ENCODE data around the gene GNPNAT1.

GNPNAT1 gene

DNA sequence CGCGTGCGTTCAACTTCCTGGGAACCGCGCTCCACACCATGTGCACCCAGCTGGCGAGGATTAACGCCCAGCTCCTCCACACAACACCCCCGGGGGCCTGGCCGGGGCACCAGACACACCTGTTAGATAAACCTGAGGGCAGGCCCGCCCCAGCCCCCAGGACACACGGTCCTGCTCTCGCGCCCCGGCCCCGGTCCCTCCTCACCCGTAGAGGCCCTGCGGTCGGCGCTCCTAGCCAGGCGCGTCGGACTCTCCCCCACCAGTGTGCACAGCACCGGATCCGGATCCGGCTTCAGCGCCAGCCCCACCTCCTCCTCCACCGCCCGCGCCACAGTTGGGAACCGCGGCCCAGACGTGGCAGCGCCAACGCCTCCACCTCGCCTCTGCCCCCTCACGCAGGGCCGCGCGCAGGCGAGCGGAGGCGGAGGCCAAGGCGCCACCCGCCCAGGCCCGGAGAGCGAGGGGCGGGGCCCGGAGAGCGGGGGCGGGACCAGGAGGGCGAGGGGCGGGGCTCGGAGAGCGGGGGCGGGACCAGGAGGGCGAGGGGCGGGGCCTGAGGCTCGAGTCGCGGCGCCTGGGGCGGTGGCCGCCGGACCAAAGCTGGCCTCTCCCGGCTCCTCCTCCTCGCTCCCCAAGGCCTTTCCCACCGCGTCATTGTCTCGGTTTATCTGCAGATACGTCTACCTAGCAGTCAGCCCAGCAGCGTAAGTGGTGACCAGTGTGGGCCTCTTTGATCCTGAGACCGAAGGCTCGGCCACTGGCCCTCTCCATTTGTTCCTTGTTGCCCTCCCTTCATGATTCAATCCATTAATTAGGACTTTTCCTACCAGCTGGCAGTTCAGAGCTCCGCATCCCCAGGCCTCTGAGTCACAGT, at the start of gene GNPNAT1:
GNPNAT1 (minus strand) TSS at position 385 of the 874 bp plus-strand sequence. CDS start 6,957 bp downstream, outside the sequence.
- Histone ChIP-seq H3K79me2 (ENCODE audit: control insufficient read depth, insufficient read depth, low read length, unreplicated experiment) (peaks cover 52% of the 10 kb centered on the region), H3K27ac (ENCODE audit: low read depth, low read length) (peak within 1 kb of the TSS; percentile 99), H3K27me3 (ENCODE audit: insufficient read depth, low read length) (no peaks in the 10 kb centered on the region), H2AFZ (ENCODE audit: low read length, unreplicated experiment) (peak within 1 kb of the TSS; percentile 97), H3K4me1 (ENCODE audit: control insufficient read depth, insufficient read depth, low read length, unreplicated experiment) (peaks cover 31% of the 10 kb centered on the region), H3K36me3 (ENCODE audit: insufficient read depth, low read length) (peaks cover 11% of the 10 kb centered on the region), H3K4me3 (ENCODE audit: low read depth, low read length) (peak within 1 kb of the TSS; percentile 97)

DNA sequence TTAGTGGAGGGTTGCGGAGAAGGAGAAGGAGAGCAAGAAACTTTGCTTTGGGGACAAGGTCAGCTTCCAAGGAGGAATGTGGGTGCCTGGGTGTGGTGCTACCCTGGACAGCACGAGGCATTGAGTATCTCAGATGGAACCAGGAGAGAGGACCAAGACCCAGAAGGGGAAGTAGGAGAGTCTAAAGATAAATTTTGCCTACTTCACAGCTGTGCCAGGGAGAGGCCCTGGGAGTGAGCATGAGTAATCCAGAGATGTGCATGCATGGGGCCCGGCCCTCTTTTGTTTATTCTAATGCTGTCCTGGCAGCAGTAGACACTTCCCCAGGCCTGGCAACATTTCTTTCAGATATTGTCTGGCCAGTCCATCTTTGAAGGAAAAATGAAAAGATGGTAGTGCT, 49.5 kb upstream of the GNPNAT1 start:
- Histone ChIP-seq H2AFZ (ENCODE audit: low read length, unreplicated experiment) (no peak overlapping the region), H3K36me3 (ENCODE audit: insufficient read depth, low read length) (no peaks in the 10 kb centered on the region), H3K79me2 (ENCODE audit: control insufficient read depth, insufficient read depth, low read length, unreplicated experiment) (no peaks in the 10 kb centered on the region), H3K4me1 (ENCODE audit: control insufficient read depth, insufficient read depth, low read length, unreplicated experiment) (peaks cover 34% of the 10 kb centered on the region), H3K4me3 (ENCODE audit: low read depth, low read length) (no peak overlapping the region), H3K27ac (ENCODE audit: low read depth, low read length) (peak overlapping the region; percentile 67), H3K27me3 (ENCODE audit: insufficient read depth, low read length) (no peaks in the 10 kb centered on the region)

DNA sequence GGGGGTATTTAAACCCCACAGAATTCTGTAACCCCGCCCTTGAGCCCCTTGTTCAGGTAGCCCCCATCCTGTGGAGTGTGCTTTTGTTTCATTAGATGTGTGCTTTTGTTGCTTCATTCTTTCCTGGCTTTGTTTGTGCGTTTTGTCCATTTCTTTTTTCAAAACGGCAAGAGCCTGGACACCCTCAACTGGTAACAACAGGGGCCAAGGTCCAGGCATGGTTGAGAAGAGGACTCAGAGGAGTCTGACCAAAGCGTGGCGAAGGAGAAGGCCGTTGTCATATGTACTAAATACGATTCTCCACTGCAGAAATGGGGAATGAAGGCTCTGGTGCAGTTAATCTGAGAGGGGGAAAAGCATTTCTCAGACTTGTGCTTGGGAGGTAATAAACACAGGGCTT, 46.0 kb upstream of the GNPNAT1 start:
- Histone ChIP-seq H3K27me3 (ENCODE audit: insufficient read depth, low read length) (no peaks in the 10 kb centered on the region), H3K36me3 (ENCODE audit: insufficient read depth, low read length) (no peaks in the 10 kb centered on the region), H3K4me1 (ENCODE audit: control insufficient read depth, insufficient read depth, low read length, unreplicated experiment) (peaks cover 45% of the 10 kb centered on the region), H3K27ac (ENCODE audit: low read depth, low read length) (no peak overlapping the region), H3K4me3 (ENCODE audit: low read depth, low read length) (no peak overlapping the region), H2AFZ (ENCODE audit: low read length, unreplicated experiment) (no peak overlapping the region), H3K79me2 (ENCODE audit: control insufficient read depth, insufficient read depth, low read length, unreplicated experiment) (no peaks in the 10 kb centered on the region)

DNA sequence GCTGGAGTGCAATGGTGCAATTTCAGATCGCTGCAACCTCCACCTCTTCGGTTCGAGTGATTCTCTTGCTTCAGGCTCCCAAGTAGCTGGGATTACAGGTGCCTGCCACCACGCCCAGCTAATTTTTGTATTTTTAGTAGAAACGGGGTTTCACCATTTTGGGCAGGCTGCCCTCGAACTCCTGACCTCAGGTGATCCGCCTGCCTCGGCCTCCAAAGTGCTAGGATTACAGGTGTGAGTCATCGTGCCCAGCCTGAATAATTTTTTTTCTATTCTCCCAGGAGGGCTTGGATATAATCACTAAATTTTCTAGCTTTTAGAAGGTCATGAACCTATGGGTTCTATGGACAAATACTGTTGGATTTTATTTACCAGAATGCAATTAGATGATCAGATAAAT, 44.7 kb upstream of the GNPNAT1 start:
- H3K27me3 ChIP-seq (ENCODE audit: insufficient read depth, low read length): no peaks in the 10 kb centered on the region
- no peak overlapping the region for H2AFZ ChIP-seq (ENCODE audit: low read length, unreplicated experiment)
- no peak overlapping the region for H3K4me3 ChIP-seq (ENCODE audit: low read depth, low read length)
- peak overlapping the region; percentile 99 for H3K27ac ChIP-seq (ENCODE audit: low read depth, low read length)
- H3K36me3 ChIP-seq (ENCODE audit: insufficient read depth, low read length): no peaks in the 10 kb centered on the region
- H3K4me1 ChIP-seq (ENCODE audit: control insufficient read depth, insufficient read depth, low read length, unreplicated experiment): peaks cover 52% of the 10 kb centered on the region
- no peaks in the 10 kb centered on the region for H3K79me2 ChIP-seq (ENCODE audit: control insufficient read depth, insufficient read depth, low read length, unreplicated experiment)

DNA sequence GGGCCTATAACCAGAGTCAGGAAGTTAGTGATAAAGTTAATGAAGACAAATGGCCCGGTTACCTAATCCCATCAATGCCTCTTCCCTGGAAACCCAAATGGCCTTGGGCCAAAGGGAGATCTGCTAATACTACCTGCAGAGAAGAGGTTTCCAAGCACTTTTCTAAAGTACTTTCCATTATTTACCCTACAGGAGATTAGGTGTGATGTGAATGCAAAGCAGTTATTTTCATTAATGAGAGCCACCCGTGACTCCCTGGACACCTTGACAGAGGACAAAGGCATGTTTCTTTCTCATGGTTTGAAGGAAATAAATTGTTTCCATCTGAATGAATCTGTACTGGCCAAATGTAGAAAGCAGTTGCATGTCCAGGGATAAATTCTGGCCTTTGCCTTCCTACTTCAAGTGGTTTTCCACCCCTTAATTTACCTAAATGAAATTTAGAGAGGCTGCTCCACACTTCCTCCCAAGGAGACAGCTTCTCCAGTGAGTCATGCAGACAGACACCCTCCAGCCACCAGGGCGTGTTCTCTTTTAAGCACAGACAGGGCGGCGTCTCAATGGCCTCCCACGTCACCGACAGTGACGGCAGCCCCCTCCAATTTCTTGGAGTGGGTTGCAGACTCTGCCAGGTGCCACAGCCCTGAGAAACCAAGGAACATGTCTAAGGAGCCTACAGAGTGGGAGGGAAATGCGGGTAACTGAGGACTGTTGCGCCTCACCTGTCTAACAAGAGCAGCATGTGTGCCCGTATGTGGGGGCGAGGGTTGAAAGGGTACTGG, 43.9 kb upstream of the GNPNAT1 start:
- H2AFZ ChIP-seq (ENCODE audit: low read length, unreplicated experiment): peak overlapping the region; percentile 64
- H3K4me1 ChIP-seq (ENCODE audit: control insufficient read depth, insufficient read depth, low read length, unreplicated experiment): peaks cover 48% of the 10 kb centered on the region
- H3K27me3 ChIP-seq (ENCODE audit: insufficient read depth, low read length): no peaks in the 10 kb centered on the region
- peak overlapping the region; percentile 62 for H3K4me3 ChIP-seq (ENCODE audit: low read depth, low read length)
- peak overlapping the region; percentile 99 for H3K27ac ChIP-seq (ENCODE audit: low read depth, low read length)
- H3K36me3 ChIP-seq (ENCODE audit: insufficient read depth, low read length): no peaks in the 10 kb centered on the region
- H3K79me2 ChIP-seq (ENCODE audit: control insufficient read depth, insufficient read depth, low read length, unreplicated experiment): no peaks in the 10 kb centered on the region

DNA sequence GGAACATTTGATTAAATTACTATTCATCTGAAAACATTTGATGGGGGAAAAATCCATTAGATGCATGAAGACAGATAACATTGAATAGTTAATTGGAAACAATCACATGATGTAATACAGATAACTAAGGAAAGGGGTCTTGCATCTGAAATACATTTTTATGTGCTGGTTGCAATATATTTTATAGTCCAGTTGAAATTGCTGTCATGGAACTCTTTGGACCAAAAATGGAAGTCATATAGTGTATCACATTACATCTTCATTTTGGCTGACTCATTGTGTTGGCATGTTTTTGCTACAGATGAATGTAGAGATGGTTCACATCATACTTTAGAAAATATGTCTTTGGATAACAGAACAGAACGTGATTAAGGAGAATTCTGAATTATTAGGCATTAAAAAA, 43.0 kb upstream of the GNPNAT1 start:
- peaks cover 46% of the 10 kb centered on the region for H3K4me1 ChIP-seq (ENCODE audit: control insufficient read depth, insufficient read depth, low read length, unreplicated experiment)
- H3K27ac ChIP-seq (ENCODE audit: low read depth, low read length): peak overlapping the region; percentile 99
- no peak overlapping the region for H3K4me3 ChIP-seq (ENCODE audit: low read depth, low read length)
- H2AFZ ChIP-seq (ENCODE audit: low read length, unreplicated experiment): no peak overlapping the region
- no peaks in the 10 kb centered on the region for H3K79me2 ChIP-seq (ENCODE audit: control insufficient read depth, insufficient read depth, low read length, unreplicated experiment)
- no peaks in the 10 kb centered on the region for H3K36me3 ChIP-seq (ENCODE audit: insufficient read depth, low read length)
- H3K27me3 ChIP-seq (ENCODE audit: insufficient read depth, low read length): no peaks in the 10 kb centered on the region

DNA sequence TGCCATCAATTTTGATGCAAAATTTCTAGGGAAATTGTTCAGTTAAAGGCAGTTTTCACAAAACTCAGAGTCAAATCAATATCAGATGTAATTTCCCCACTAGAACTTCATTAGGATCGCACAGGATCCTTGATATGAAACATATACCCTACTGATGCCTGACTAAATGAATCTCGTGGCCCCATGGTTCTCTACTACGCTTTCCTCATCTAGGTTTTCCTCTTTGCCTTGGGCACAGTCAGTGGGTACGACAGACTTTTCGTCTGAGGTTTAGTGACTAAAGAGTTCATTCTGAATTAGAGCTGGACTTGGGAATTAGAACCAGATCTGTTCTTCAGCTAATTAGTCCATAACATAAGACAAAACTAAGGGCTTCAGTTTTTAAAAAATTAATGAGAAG, 42.5 kb upstream of the GNPNAT1 start:
- H3K27ac ChIP-seq (ENCODE audit: low read depth, low read length): peak overlapping the region; percentile 99
- no peaks in the 10 kb centered on the region for H3K36me3 ChIP-seq (ENCODE audit: insufficient read depth, low read length)
- H3K4me3 ChIP-seq (ENCODE audit: low read depth, low read length): no peak overlapping the region
- H3K79me2 ChIP-seq (ENCODE audit: control insufficient read depth, insufficient read depth, low read length, unreplicated experiment): no peaks in the 10 kb centered on the region
- peak overlapping the region; percentile 20 for H2AFZ ChIP-seq (ENCODE audit: low read length, unreplicated experiment)
- H3K4me1 ChIP-seq (ENCODE audit: control insufficient read depth, insufficient read depth, low read length, unreplicated experiment): peaks cover 46% of the 10 kb centered on the region
- no peaks in the 10 kb centered on the region for H3K27me3 ChIP-seq (ENCODE audit: insufficient read depth, low read length)

DNA sequence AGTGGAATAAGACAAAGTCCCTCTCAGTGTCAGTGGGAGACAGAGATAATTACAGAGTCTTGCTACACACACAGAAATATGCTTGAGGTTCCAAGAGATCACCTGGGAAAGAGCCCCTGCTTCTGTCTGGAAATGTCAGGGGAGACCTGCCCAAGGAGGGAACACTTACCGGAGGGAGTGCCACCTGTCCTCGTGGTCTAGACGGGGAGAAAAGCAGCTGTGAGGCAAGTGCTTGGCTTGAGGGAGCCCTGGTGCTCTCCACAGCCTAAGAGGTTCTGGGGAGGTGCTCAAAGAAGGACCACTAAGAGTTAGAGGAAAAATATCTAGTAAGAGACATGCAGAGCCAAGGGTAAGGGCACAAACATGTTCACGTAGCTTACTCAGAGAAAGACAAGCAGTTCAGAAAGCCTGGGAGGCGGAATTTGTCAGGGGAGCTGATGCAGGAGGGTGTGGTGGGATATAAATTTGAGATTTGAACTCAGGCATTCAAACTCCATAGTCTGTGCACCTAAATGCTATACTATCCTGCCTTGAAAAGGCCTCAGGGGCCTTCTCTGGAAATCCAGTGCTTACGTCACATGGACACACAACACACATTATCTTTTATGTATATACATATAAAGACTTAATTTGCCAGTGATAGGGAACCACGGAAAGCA, 38.2 kb upstream of the GNPNAT1 start:
- no peaks in the 10 kb centered on the region for H3K36me3 ChIP-seq (ENCODE audit: insufficient read depth, low read length)
- H3K27me3 ChIP-seq (ENCODE audit: insufficient read depth, low read length): no peaks in the 10 kb centered on the region
- H3K4me3 ChIP-seq (ENCODE audit: low read depth, low read length): no peak overlapping the region
- H2AFZ ChIP-seq (ENCODE audit: low read length, unreplicated experiment): no peak overlapping the region
- no peaks in the 10 kb centered on the region for H3K79me2 ChIP-seq (ENCODE audit: control insufficient read depth, insufficient read depth, low read length, unreplicated experiment)
- H3K4me1 ChIP-seq (ENCODE audit: control insufficient read depth, insufficient read depth, low read length, unreplicated experiment): peaks cover 28% of the 10 kb centered on the region
- no peak overlapping the region for H3K27ac ChIP-seq (ENCODE audit: low read depth, low read length)

DNA sequence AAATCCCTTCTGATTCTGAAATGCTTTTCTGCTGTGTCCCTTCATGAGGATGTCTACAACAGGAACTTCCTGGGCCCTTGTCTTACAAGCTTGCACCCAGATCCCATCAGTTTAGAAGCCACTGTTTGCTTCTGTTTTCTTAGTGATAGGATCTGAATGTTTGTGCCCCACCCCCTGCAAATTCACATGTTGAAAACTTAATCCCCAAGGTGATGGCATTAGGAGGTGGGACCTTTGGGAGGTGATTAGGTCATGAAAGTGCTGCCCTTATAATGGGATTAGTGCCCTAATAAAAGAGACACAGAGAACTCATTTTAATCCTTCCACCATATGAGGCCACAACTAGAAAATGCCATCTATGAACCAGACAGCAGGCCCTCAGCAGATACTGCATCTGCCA, 36.0 kb upstream of the GNPNAT1 start:
- H2AFZ ChIP-seq (ENCODE audit: low read length, unreplicated experiment): no peak overlapping the region
- H3K36me3 ChIP-seq (ENCODE audit: insufficient read depth, low read length): no peaks in the 10 kb centered on the region
- no peak overlapping the region for H3K27ac ChIP-seq (ENCODE audit: low read depth, low read length)
- H3K79me2 ChIP-seq (ENCODE audit: control insufficient read depth, insufficient read depth, low read length, unreplicated experiment): no peaks in the 10 kb centered on the region
- no peaks in the 10 kb centered on the region for H3K27me3 ChIP-seq (ENCODE audit: insufficient read depth, low read length)
- H3K4me1 ChIP-seq (ENCODE audit: control insufficient read depth, insufficient read depth, low read length, unreplicated experiment): peaks cover 21% of the 10 kb centered on the region
- no peak overlapping the region for H3K4me3 ChIP-seq (ENCODE audit: low read depth, low read length)

DNA sequence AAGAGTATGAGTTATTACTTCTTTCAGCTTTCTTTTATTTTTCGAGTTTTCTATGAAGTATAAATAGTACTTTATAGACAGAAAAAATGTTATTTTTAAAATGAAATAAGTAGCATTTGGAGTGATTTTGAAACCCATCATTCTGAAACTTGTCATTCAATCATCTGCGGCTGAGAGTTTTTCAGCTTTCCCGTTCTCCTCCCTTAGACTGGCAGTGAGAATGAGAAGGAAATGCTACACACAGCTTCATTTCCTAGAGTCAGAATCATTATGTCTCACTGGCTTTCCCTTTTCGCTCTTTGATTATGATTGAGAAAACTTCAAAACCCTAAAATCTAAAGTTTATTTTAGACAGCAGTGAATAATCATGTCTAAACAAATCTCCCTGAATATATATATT, 33.7 kb upstream of the GNPNAT1 start:
- no peak overlapping the region for H3K27ac ChIP-seq (ENCODE audit: low read depth, low read length)
- H2AFZ ChIP-seq (ENCODE audit: low read length, unreplicated experiment): peak overlapping the region; percentile 12
- H3K27me3 ChIP-seq (ENCODE audit: insufficient read depth, low read length): no peaks in the 10 kb centered on the region

More for the DNA sequence above, 33.7 kb upstream of the GNPNAT1 start:
- Histone ChIP-seq H3K4me1 (ENCODE audit: control insufficient read depth, insufficient read depth, low read length, unreplicated experiment) (peaks cover 9% of the 10 kb centered on the region), H3K4me3 (ENCODE audit: low read depth, low read length) (no peak overlapping the region), H3K79me2 (ENCODE audit: control insufficient read depth, insufficient read depth, low read length, unreplicated experiment) (no peaks in the 10 kb centered on the region), H3K36me3 (ENCODE audit: insufficient read depth, low read length) (no peaks in the 10 kb centered on the region)
